Measurements from ENCODE around the gene FAM186B. TPM values are rescaled to one million over a fixed set of nuclear protein-coding genes. Genes with fewer than 3 reads are reported as not detected.
A peak's percentile ranks its signal among the peaks of the same experiment; 100 is the strongest.

The FAM186B gene
- total RNA-seq, 1 donor from 2014 or later = 0.46 TPM

GRCh38 chr12:49636979-49637755 is 31.7 kb upstream of the FAM186B start:
- intact Hi-C loops (cut with DNase I) = no loop called here
- peak; percentile 76 for ATAC-seq (ENCODE audit: poor library complexity)
- DNase-seq = no peak

- ATAC-seq (ENCODE audit: poor library complexity) (no peak), DNase-seq (no peak)
These were observed 31.1 kb upstream of the FAM186B start for GRCh38 chr12:49636574-49636973.

GRCh38 chr12:49635656-49636055 is 30.2 kb upstream of the FAM186B start:
- ATAC-seq (ENCODE audit: poor library complexity) = no peak
- DNase-seq = no peak
- intact Hi-C loops (cut with DNase I) = no loop called here

More at GRCh38 chr12:49636574-49636973, 31.1 kb upstream of the FAM186B start:
- intact Hi-C loops (cut with DNase I) = no loop called here

GRCh38 chr12:49635036-49635435 is 29.6 kb upstream of the FAM186B start:
- intact Hi-C loops (cut with DNase I) = no loop called here
- no peak for ATAC-seq (ENCODE audit: poor library complexity)
- DNase-seq = no peak

GRCh38 chr12:49633703-49634345 is 28.4 kb upstream of the FAM186B start:
- no peak for DNase-seq
- no peak for ATAC-seq (ENCODE audit: poor library complexity)
- intact Hi-C loops (cut with DNase I) = no loop called here

GRCh38 chr12:49632986-49633702 is 27.7 kb upstream of the FAM186B start:
- no peak for DNase-seq
- ATAC-seq (ENCODE audit: poor library complexity) = no peak
- intact Hi-C loops (cut with DNase I) = no loop called here

GRCh38 chr12:49632401-49632800 is 27.0 kb upstream of the FAM186B start:
- intact Hi-C loops (cut with DNase I) = no loop called here
- ATAC-seq (ENCODE audit: poor library complexity) = no peak
- DNase-seq = no peak

- ATAC-seq (ENCODE audit: poor library complexity) (no peak), DNase-seq (no peak)
- intact Hi-C loops (cut with DNase I) = no loop called here
These were observed 26.0 kb upstream of the FAM186B start for GRCh38 chr12:49631336-49631907.

- DNase-seq = no peak
- ATAC-seq (ENCODE audit: poor library complexity) = no peak
- intact Hi-C loops (cut with DNase I) = no loop called here
These were observed 22.4 kb upstream of the FAM186B start for GRCh38 chr12:49627752-49628360.

GRCh38 chr12:49626836-49627235 is 21.4 kb upstream of the FAM186B start:
- intact Hi-C loops (cut with DNase I) = no loop called here
- DNase-seq (no peak), ATAC-seq (ENCODE audit: poor library complexity) (no peak)

GRCh38 chr12:49626169-49626835 is 20.9 kb upstream of the FAM186B start:
- no peak for DNase-seq
- no peak for ATAC-seq (ENCODE audit: poor library complexity)
- intact Hi-C loops (cut with DNase I) = no loop called here

- DNase-seq = no peak
- no peak for ATAC-seq (ENCODE audit: poor library complexity)
- intact Hi-C loops (cut with DNase I) = no loop called here
These were observed 19.6 kb upstream of the FAM186B start for GRCh38 chr12:49624921-49625577.

- DNase-seq (peak; percentile 94), ATAC-seq (ENCODE audit: poor library complexity) (peak; percentile 95)
- intact Hi-C loops (cut with DNase I) = no loop called here
These were observed 17.9 kb upstream of the FAM186B start, which contains the start of gene PRPF40B for GRCh38 chr12:49623142-49623904. Gene PRPF40B, plus strand, starts transcription at chr12:49623561. Its CDS starts 30 bp downstream, at chr12:49623591.

GRCh38 chr12:49622501-49623141 is 17.2 kb upstream of the FAM186B start:
- DNase-seq = peak; percentile 49
- peak; percentile 51 for ATAC-seq (ENCODE audit: poor library complexity)
- intact Hi-C loops (cut with DNase I) = no loop called here

- intact Hi-C loops (cut with DNase I) = no loop called here
- ATAC-seq (ENCODE audit: poor library complexity) = no peak
- no peak for DNase-seq
These were observed 16.4 kb upstream of the FAM186B start for GRCh38 chr12:49621651-49622500.

- ATAC-seq (ENCODE audit: poor library complexity) = no peak
- DNase-seq = no peak
- intact Hi-C loops (cut with DNase I) = no loop called here
These were observed 13.8 kb upstream of the FAM186B start for GRCh38 chr12:49619286-49619685.
